DOHH2 (cell line): ENCODE results near the gene CYP26B1.
"Not testable (repeated sequence)": the region's sequence is repeated elsewhere in the genome, so short reads cannot be mapped to it uniquely, and the experiment has no call there.

Experiments
- H3F3A ChIP-seq: fragments of 200-600 bp; sonication (generic), shearing (Covaris generic); 2 replicates; pipeline ENCODE4 v1.6.0; 2016; ENCODE audit warnings: antibody characterized with exemption, mild to moderate bottlenecking; ENCODE audit not compliant: control insufficient read depth, insufficient read depth
- H3K27ac ChIP-seq: fragments of 200-600 bp; sonication (generic); 2 replicates; pipeline ENCODE4 v1.5.1; 2014; ENCODE audit warnings: low read depth, mild to moderate bottlenecking, low read length, moderate library complexity
- H3K27me3 ChIP-seq: fragments of 200-600 bp; sonication (generic); 2 replicates; pipeline ENCODE4 v1.6.1; 2014; ENCODE audit warnings: mild to moderate bottlenecking, low read length, mixed read lengths; ENCODE audit not compliant: control insufficient read depth
- H3K36me3 ChIP-seq: fragments of 200-600 bp; sonication (generic); 2 replicates; pipeline ENCODE4 v1.6.1; 2014; ENCODE audit warnings: mild to moderate bottlenecking, low read length, moderate library complexity, mixed read lengths; ENCODE audit not compliant: control insufficient read depth
- H3K4me1 ChIP-seq: fragments of 200-600 bp; sonication (generic); 2 replicates; pipeline ENCODE4 v1.6.1; 2014; ENCODE audit warnings: mild to moderate bottlenecking, low read length, mixed read lengths; ENCODE audit not compliant: control insufficient read depth
- H3K4me2 ChIP-seq: fragments of 200-600 bp; sonication (generic); 2 replicates; pipeline ENCODE4 v1.6.0; 2014; ENCODE audit warnings: mild to moderate bottlenecking, low read length, moderate library complexity
- H3K4me3 ChIP-seq: fragments of 200-600 bp; sonication (generic); 2 replicates; pipeline ENCODE4 v1.5.1; 2014; ENCODE audit warnings: mild to moderate bottlenecking, low read length, mixed read lengths
- H3K79me2 ChIP-seq: fragments of 200-600 bp; sonication (generic); 2 replicates; pipeline ENCODE4 v1.6.1; 2014; ENCODE audit warnings: mild to moderate bottlenecking, low read length, mixed read lengths; ENCODE audit not compliant: control insufficient read depth
- H3K9me2 ChIP-seq: fragments of 200-600 bp; sonication (generic); replicated peaks from 2 replicates; pipeline ENCODE4 v1.6.1; 2014; ENCODE audit warnings: mild to moderate bottlenecking, low read length, mixed read lengths; ENCODE audit not compliant: control insufficient read depth
- H3K9me3 ChIP-seq: fragments of 200-600 bp; sonication (generic); 2 replicates; pipeline ENCODE4 v1.6.1; 2014; ENCODE audit warnings: antibody characterized with exemption, low read length, mixed read lengths; ENCODE audit not compliant: control insufficient read depth, insufficient read depth
- H4K20me1 ChIP-seq: fragments of 200-600 bp; sonication (generic); 2 replicates; pipeline ENCODE4 v1.6.0; 2014; ENCODE audit warnings: low read depth, mild to moderate bottlenecking, antibody characterized with exemption, low read length, moderate library complexity; ENCODE audit not compliant: control insufficient read depth, insufficient read depth
- CTCF ChIP-seq: fragments of 200-600 bp; sonication (generic); IDR thresholded peaks from one replicate; pipeline ENCODE4 v1.5.1; 2014; ENCODE audit warnings: antibody characterized with exemption, mild to moderate bottlenecking, low read depth, low read length; ENCODE audit not compliant: poor library complexity, severe bottlenecking
- EZH2phosphoT487 ChIP-seq: fragments of 200-600 bp; sonication (generic); IDR thresholded peaks from 2 replicates; pipeline ENCODE4 v1.6.1; 2017; ENCODE audit warnings: borderline replicate concordance, mild to moderate bottlenecking, antibody characterized with exemption, low read length, moderate library complexity, mixed read lengths

Gene CYP26B1

GRCh38 chr2:72089537-72089936 lies 58.1 kb downstream of the CYP26B1 start:
- Histone ChIP-seq H3F3A (no peaks in the 10 kb centered on the region), H3K27me3 (no peaks in the 10 kb centered on the region), H3K9me3 (0 out of 2 replicates have a peak, but pooled peaks cover 2% of the 10 kb centered on the region), H3K4me2 (no peak overlapping the region), H3K27ac (no peak overlapping the region), H3K9me2 (no peaks in the 10 kb centered on the region), H3K4me1 (no peaks in the 10 kb centered on the region), H3K36me3 (no peaks in the 10 kb centered on the region), H3K79me2 (no peaks in the 10 kb centered on the region), H3K4me3 (no peak overlapping the region), H4K20me1 (no peaks in the 10 kb centered on the region)
- TF ChIP-seq CTCF, result no peak

GRCh38 chr2:72089028-72089427 lies 58.6 kb downstream of the CYP26B1 start:
- H3K9me3 ChIP-seq, result 0 out of 2 replicates have a peak, but pooled peaks cover 2% of the 10 kb centered on the region
- TF ChIP-seq EZH2phosphoT487 (no peak), CTCF (no peak)
- no peak overlapping the region for H3K4me3 ChIP-seq
- H3K9me2 ChIP-seq, result no peaks in the 10 kb centered on the region
- H3K36me3 ChIP-seq, result no peaks in the 10 kb centered on the region
- no peak overlapping the region for H3K4me2 ChIP-seq
- H3K4me1 ChIP-seq, result no peaks in the 10 kb centered on the region
- H3K27me3 ChIP-seq, result no peaks in the 10 kb centered on the region
- no peaks in the 10 kb centered on the region for H4K20me1 ChIP-seq
- H3F3A ChIP-seq, result no peaks in the 10 kb centered on the region
- H3K27ac ChIP-seq, result no peak overlapping the region
- no peaks in the 10 kb centered on the region for H3K79me2 ChIP-seq

DNA sequence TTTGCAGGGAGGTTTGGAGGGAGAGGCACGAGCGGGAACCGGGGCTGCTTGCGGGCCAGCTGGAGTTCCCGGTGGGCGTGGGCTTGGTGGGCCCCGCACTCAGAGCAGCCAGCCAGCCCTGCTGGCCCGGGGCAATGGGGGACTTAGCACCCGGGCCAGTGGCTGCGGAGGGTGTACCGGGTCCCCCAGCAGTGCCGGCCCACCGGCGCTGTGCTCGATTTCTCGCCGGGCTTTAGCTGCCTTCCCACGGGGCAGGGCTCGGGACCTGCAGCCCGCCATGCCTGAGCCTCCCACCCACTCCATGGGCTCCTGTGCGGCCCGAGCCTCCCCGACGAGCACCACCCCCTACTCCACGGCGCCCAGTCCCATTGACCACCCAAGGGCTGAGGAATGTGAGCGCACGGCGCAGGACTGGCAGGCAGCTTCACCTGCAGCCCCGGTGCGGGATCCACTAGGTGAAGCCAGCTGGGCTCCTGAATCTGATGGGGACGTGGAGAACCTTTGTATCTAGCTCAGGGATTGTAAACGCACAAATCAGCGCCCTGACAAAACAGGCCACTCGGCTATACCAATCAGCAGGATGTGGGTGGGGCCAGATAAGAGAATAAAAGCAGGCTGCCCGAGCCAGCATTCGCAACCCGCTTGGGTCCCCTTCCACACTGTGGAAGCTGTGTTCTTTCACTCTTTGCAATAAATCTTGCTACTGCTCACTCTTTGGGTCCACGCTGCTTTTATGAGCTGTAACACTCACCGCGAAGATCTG lies 60.6 kb downstream of the CYP26B1 start:
- H3K4me3 ChIP-seq, H3K4me1 ChIP-seq, H3K9me3 ChIP-seq, H3K27me3 ChIP-seq, H3K36me3 ChIP-seq, H3K79me2 ChIP-seq, H3K9me2 ChIP-seq, H3K4me2 ChIP-seq, H4K20me1 ChIP-seq, H3F3A ChIP-seq, H3K27ac ChIP-seq: not testable (repeated sequence)

- TF ChIP-seq CTCF, result no peak
- TF ChIP-seq EZH2phosphoT487, result no peak
- no peaks in the 10 kb centered on the region for H3K9me2 ChIP-seq
Observed at GRCh38 chr2:72085513-72085912, 62.1 kb downstream of the CYP26B1 start.

More at GRCh38 chr2:72085513-72085912, 62.1 kb downstream of the CYP26B1 start:
- H3F3A ChIP-seq, result no peaks in the 10 kb centered on the region
- no peaks in the 10 kb centered on the region for H4K20me1 ChIP-seq
- H3K79me2 ChIP-seq, result no peaks in the 10 kb centered on the region
- no peaks in the 10 kb centered on the region for H3K27me3 ChIP-seq
- no peaks in the 10 kb centered on the region for H3K4me1 ChIP-seq
- H3K4me3 ChIP-seq, result no peak overlapping the region
- H3K27ac ChIP-seq, result no peak overlapping the region
- no peak overlapping the region for H3K4me2 ChIP-seq
- H3K36me3 ChIP-seq, result no peaks in the 10 kb centered on the region
- H3K9me3 ChIP-seq, result no peaks in the 10 kb centered on the region
